ENCODE data around the gene NDST3. TPM values are rescaled to one million over a fixed set of nuclear protein-coding genes. Genes with fewer than 3 reads are reported as not detected.

NDST3 gene
- total RNA-seq, 2 donors from 2014 or later: 0.09 to 0.25 TPM

- ATAC-seq (no peak), DNase-seq (no peak)
Observed at GRCh38 chr4:118158763-118159375, 124.6 kb downstream of the NDST3 start.

DNA sequence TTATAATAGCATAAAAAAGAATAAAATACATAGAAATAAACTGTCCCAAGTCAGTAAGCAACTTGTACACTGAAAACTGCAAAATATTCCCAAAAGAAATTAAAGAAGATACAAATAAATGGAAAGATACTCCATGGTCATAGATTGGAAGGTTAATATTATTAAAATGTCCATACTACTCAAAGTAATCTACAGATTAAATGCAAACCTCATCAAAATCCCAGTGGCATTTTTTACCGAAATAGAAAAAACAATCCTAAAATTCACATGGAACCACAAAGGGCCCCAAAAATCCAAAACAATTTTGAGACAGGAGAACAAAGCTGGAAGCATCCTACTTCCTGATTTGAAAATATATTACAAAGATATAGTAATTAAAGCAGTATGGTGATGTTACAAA, 133.0 kb downstream of the NDST3 start:
- intact Hi-C loops (cut with DNase I, micrococcal nuclease): no loop called here

More at GRCh38 chr4:118158763-118159375, 124.6 kb downstream of the NDST3 start:
- intact Hi-C loops (cut with DNase I, micrococcal nuclease): no loop called here

GRCh38 chr4:118171381-118171780, 137.1 kb downstream of the NDST3 start:
- no peak for ATAC-seq

More for the DNA sequence above, 133.0 kb downstream of the NDST3 start:
- no peak for DNase-seq
- ATAC-seq: no peak

GRCh38 chr4:118173126-118173525, 138.8 kb downstream of the NDST3 start:
- no peak for ATAC-seq
- intact Hi-C loops (cut with DNase I, micrococcal nuclease): no loop called here
- DNase-seq: no peak

More at GRCh38 chr4:118171381-118171780, 137.1 kb downstream of the NDST3 start:
- intact Hi-C loops (cut with DNase I, micrococcal nuclease): no loop called here
- DNase-seq: no peak

GRCh38 chr4:118173956-118174725, 139.9 kb downstream of the NDST3 start:
- DNase-seq (no peak), ATAC-seq (no peak)
- intact Hi-C loops (cut with DNase I, micrococcal nuclease): no loop called here

DNA sequence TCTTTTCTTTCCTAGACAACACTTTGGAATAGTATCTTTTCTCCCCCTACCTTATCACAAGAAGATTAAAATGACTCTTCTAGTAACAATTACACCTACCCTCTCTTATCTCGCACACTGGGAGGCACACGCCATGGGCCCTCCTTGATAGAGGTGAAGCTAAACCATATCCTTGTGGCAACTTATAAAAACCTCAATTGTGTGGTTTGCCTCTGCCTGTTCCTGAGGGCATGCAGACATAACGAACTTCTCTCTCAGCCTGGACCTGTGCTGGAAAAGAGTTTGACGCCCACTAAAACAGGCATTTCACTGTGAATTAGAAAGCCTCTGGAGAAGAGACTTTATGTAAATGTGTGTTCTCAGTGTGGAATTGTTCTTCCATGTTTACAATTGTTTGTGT, 141.2 kb downstream of the NDST3 start:
- intact Hi-C loops (cut with DNase I, micrococcal nuclease): no loop called here
- no peak for ATAC-seq
- DNase-seq: no peak

- ATAC-seq: no peak
- DNase-seq: no peak
- intact Hi-C loops (cut with DNase I, micrococcal nuclease): no loop called here
Observed at GRCh38 chr4:118177126-118177525, 142.8 kb downstream of the NDST3 start.

DNA sequence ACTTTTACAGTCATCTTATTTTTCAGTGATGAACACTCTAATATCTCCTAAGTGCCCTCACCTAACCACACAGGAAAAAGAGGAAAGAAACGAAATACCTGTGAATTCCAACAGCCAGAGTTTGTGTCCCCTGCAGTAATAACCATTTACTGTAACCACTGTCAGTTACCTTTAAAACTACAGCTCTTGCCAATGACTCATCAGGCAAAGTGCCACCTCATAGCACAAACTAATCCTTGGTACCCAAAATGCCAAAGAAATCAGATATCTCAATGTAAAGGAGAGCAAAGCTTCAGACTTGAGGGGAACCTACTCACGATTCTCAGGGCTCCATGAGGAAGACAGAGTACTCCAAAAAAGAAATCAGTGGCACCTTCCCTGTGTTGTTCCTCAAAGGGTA, 146.5 kb downstream of the NDST3 start:
- ATAC-seq (no peak), DNase-seq (no peak)
- intact Hi-C loops (cut with DNase I, micrococcal nuclease): no loop called here

DNA sequence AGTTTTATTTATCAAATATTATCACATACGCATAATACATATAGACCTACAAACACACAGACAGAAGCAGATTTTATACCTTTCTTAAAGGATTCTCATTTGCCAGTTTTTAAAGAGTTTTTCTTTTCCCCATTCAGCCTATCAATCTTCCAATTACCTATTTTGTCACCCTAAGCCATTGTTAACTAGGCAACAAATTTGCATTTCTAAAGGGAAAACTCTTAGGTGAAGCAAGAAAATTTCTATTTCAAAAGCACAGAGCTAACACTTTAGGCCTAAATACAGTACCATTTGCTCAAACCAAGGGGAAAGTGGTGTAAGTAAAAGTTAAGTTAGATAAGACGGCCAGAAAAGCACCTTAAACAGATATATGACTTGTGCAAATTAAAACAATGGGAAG, 156.6 kb downstream of the NDST3 start:
- intact Hi-C loops (cut with DNase I, micrococcal nuclease): no loop called here
- DNase-seq: no peak
- ATAC-seq: no peak

DNA sequence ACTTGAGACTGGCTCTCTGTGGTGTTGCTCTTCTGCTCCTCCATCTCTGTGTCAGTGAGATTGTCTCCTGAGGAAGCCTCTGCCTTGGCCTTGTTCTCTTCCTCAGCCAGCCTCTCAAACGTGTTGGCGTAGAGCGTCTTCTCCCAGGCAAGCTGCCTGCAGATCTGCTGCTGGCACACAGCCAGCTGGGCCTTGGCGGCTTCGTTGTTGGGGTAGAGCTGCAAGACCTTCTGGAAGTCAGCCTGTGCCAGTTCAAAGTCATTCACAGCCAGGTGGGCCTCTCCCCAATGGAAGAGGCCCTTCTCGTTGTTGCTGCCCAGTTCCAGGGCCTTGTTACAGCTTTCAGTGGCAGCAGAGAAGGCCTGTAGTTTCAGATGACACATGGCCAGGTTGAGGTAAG, 159.1 kb downstream of the NDST3 start:
- DNase-seq: no peak
- intact Hi-C loops (cut with DNase I, micrococcal nuclease): no loop called here
- ATAC-seq: no peak

DNA sequence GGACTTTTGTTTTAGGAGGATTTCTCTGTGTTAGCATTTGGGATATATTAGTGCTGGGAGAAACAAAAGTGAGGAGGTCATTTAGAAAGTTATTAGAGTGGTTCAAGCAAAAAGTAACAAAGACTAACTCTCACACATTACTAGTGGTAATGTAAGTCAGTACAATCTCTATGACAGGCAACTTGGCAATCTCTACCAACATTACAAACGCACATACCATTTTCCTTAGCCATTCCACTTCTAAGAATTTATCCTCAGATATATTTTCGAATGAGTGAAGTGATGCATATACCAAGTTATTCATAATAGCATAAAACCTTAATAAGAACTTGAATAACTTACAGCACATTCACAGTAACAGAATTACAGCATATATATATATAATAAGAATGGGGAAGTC, 172.3 kb downstream of the NDST3 start:
- ATAC-seq (no peak), DNase-seq (no peak)
- intact Hi-C loops (cut with DNase I, micrococcal nuclease): no loop called here

- DNase-seq: no peak
- intact Hi-C loops (cut with DNase I, micrococcal nuclease): no loop called here
- no peak for ATAC-seq
Observed at GRCh38 chr4:118213101-118213500, 178.8 kb downstream of the NDST3 start.

GRCh38 chr4:118215826-118216225, 181.5 kb downstream of the NDST3 start:
- intact Hi-C loops (cut with DNase I, micrococcal nuclease): no loop called here
- no peak for DNase-seq
- no peak for ATAC-seq

DNA sequence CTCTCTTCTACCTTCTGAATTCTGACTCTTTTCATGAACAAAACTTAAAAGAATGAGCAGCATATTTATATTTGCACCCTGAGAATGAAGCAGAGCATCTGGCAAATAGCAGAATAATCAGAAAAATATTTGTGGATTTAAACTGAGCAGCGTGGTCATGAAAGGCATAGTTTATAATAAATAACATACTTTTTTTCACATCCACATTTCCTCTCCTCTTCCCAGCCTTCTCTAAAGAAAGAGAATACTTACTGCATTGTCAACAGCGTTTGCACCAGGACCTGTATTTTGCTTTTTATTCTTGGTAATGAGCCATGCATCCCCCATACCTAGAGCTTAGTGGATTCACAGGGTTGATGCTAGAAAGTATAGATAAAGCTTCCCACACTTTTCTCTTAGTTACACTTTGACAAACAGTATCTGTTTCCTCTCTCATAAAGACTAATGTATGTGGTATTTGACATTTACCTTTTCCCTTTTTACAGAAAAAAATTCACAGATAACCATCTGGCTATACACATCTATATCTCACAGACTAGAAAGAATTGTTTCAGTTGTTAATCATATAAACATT, 187.0 kb downstream of the NDST3 start:
- intact Hi-C loops (cut with DNase I, micrococcal nuclease): no loop called here
- no peak for ATAC-seq

GRCh38 chr4:118224243-118224829, 190.1 kb downstream of the NDST3 start:
- ATAC-seq: peak; percentile 62
- no peak for DNase-seq
- intact Hi-C loops (cut with DNase I, micrococcal nuclease): no loop called here

More for the DNA sequence above, 187.0 kb downstream of the NDST3 start:
- no peak for DNase-seq

DNA sequence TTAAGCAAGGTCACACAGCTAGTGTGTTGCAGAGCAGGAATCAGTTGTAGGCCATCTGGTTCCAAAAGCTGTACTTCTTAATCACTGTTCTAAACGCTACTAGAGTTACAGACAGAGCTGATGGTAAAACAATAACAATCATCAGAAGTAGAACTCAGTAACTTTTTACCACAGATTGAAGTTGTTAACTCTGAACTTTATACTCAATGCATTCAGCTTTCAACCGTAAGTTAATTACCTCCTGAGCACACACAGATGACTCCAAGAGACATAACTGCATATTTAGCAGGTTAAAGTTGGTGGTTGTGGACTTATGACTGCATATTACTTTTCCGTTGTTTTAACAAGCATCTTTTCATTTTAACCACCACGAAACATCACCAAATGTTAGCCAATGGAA, 191.2 kb downstream of the NDST3 start:
- intact Hi-C loops (cut with DNase I, micrococcal nuclease): no loop called here
- DNase-seq (no peak), ATAC-seq (peak; percentile 96)

DNA sequence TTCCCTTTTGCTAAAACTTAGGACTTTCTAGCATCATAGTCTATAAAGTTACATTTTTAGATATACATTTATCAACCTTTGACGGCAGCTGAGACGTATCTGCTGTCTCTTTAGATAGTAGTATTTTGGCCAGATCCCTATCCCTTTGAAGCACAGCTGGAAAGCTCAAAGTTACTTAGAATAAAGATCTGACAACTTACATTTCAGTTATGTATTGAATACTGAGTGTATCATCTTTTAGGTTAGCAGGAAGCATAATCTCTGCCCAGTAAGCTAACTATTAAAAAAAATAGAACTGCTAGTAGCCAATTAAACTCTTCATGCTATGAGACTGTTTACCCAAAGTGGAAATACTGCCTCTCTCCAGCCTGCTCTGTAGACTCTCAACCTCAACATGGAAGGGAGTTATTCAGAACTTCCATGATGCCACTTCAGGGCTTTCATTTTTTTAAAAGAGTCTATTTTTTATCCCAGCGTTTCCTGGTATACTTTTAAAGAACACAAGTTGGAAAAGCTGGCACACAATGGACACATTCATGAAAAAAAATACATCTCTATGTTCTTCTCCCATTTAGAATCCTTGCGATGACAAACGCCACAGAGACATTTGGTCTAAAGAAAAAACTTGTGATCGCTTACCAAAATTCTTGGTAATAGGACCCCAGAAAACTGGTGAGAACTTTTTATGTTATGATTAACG, 192.2 kb downstream of the NDST3 start:
- intact Hi-C loops (cut with DNase I, micrococcal nuclease): no loop called here
- no peak for DNase-seq
- no peak for ATAC-seq

- DNase-seq (no peak), ATAC-seq (no peak)
- intact Hi-C loops (cut with DNase I, micrococcal nuclease): no loop called here
Observed at GRCh38 chr4:118235566-118236120, 201.4 kb downstream of the NDST3 start.

GRCh38 chr4:118237531-118237930, 203.2 kb downstream of the NDST3 start:
- ATAC-seq (no peak), DNase-seq (no peak)
- intact Hi-C loops (cut with DNase I, micrococcal nuclease): no loop called here
